Ishikawa (cell line): ENCODE measurements around the gene PROS1.

ENCODE experiments used
- CEBPB ChIP-seq: IDR thresholded peaks from 2 replicates; pipeline ENCODE4 v1.6.1; 2012
- CREB1 ChIP-seq: IDR thresholded peaks from 2 replicates; pipeline ENCODE4 v1.6.1; 2012; ENCODE audit warnings: low read depth
- EGR1 ChIP-seq: IDR thresholded peaks from 2 replicates; pipeline ENCODE4 v1.6.1; 2012
- EP300 ChIP-seq: IDR thresholded peaks from 2 replicates; pipeline ENCODE4 v1.6.1; 2012; ENCODE audit warnings: borderline replicate concordance
- FOXM1 ChIP-seq: IDR thresholded peaks from 2 replicates; pipeline ENCODE4 v1.6.1; 2012; ENCODE audit warnings: low read depth, borderline replicate concordance
- NFIC ChIP-seq: IDR thresholded peaks from 2 replicates; pipeline ENCODE4 v1.6.1; 2012
- RAD21 ChIP-seq: IDR thresholded peaks from 2 replicates; pipeline ENCODE4 v1.6.1; 2012; ENCODE audit warnings: low read depth
- TAF1 ChIP-seq: IDR thresholded peaks from 2 replicates; pipeline ENCODE4 v1.6.1; 2012; ENCODE audit warnings: low read depth, mild to moderate bottlenecking
- TCF12 ChIP-seq: IDR thresholded peaks from 2 replicates; pipeline ENCODE4 v1.6.1; 2012; ENCODE audit warnings: low read depth
- TEAD4 ChIP-seq: IDR thresholded peaks from 2 replicates; pipeline ENCODE4 v1.6.1; 2012
- YY1 ChIP-seq: IDR thresholded peaks from 2 replicates; pipeline ENCODE4 v1.6.1; 2012; ENCODE audit warnings: low read depth
- ZBTB7A ChIP-seq: IDR thresholded peaks from 2 replicates; pipeline ENCODE4 v1.6.1; 2012; ENCODE audit warnings: low read depth
- TF ChIP-seq, protein P1 (sequence below): IDR thresholded peaks from 2 replicates; pipeline ENCODE4 v1.6.1; 2012; ENCODE audit warnings: low read depth, mild to moderate bottlenecking
- TF ChIP-seq, protein P2 (sequence below): IDR thresholded peaks from 2 replicates; pipeline ENCODE4 v1.6.1; 2012
- TF ChIP-seq, protein P3 (sequence below): IDR thresholded peaks from 2 replicates; pipeline ENCODE4 v1.6.1; 2012

The PROS1 gene

DNA sequence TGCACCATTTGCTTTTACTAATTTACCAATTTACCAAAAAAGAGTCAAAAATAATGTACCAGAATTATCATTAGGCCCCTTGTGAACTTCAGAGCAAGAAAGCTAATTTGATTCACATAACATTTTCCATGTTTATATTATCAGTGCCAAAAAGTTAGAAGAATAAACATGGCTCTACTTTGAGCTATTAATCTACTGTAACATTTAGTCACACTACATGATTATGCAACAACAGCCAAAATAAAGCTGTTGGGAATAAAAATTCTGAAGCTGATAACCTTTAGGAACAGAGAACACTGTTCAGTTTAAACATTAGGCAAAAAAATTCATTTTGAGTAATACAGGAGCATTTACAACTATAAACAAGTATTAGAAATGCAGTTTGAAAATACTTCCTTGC, 63.6 kb downstream of the PROS1 start:
- TF ChIP-seq ZBTB7A = no peak
- no peak for TF ChIP-seq EP300
- no peak for TF ChIP-seq TEAD4
- TF ChIP-seq RAD21 = no peak
- no peak for TF ChIP-seq TCF12
- TF ChIP-seq, protein P1, sequence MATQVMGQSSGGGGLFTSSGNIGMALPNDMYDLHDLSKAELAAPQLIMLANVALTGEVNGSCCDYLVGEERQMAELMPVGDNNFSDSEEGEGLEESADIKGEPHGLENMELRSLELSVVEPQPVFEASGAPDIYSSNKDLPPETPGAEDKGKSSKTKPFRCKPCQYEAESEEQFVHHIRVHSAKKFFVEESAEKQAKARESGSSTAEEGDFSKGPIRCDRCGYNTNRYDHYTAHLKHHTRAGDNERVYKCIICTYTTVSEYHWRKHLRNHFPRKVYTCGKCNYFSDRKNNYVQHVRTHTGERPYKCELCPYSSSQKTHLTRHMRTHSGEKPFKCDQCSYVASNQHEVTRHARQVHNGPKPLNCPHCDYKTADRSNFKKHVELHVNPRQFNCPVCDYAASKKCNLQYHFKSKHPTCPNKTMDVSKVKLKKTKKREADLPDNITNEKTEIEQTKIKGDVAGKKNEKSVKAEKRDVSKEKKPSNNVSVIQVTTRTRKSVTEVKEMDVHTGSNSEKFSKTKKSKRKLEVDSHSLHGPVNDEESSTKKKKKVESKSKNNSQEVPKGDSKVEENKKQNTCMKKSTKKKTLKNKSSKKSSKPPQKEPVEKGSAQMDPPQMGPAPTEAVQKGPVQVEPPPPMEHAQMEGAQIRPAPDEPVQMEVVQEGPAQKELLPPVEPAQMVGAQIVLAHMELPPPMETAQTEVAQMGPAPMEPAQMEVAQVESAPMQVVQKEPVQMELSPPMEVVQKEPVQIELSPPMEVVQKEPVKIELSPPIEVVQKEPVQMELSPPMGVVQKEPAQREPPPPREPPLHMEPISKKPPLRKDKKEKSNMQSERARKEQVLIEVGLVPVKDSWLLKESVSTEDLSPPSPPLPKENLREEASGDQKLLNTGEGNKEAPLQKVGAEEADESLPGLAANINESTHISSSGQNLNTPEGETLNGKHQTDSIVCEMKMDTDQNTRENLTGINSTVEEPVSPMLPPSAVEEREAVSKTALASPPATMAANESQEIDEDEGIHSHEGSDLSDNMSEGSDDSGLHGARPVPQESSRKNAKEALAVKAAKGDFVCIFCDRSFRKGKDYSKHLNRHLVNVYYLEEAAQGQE = no peak
- no peak for TF ChIP-seq EGR1
- no peak for TF ChIP-seq NFIC
- TF ChIP-seq CREB1 = no peak
- TF ChIP-seq YY1 = no peak
- no peak for TF ChIP-seq FOXM1
- TF ChIP-seq, protein P2, sequence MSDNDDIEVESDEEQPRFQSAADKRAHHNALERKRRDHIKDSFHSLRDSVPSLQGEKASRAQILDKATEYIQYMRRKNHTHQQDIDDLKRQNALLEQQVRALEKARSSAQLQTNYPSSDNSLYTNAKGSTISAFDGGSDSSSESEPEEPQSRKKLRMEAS = no peak
- TF ChIP-seq, protein P3, sequence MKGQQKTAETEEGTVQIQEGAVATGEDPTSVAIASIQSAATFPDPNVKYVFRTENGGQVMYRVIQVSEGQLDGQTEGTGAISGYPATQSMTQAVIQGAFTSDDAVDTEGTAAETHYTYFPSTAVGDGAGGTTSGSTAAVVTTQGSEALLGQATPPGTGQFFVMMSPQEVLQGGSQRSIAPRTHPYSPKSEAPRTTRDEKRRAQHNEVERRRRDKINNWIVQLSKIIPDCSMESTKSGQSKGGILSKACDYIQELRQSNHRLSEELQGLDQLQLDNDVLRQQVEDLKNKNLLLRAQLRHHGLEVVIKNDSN = no peak
- TF ChIP-seq CEBPB = no peak
- TF ChIP-seq TAF1 = no peak

DNA sequence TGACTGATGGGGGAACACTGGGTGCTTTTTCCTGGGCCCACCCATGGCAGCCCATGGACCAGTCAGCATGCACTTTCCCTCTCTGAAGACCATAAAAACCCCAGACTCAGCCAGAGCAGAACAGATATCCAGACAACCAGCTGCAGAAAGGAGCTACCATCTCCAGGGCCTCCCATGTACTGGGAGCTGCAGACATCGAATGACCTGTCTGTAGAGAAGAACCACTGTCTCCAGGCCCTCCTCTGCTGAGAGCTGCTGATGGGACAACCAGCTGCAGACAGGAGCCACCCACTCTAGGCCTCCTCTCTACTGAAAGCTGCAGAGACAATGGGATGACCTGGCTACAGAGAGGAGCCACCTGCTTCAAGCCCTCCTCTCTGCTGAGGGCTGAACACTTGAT, 66.6 kb downstream of the PROS1 start:
- TF ChIP-seq FOXM1 = no peak
- TF ChIP-seq CEBPB = no peak
- no peak for TF ChIP-seq TEAD4
- no peak for TF ChIP-seq NFIC
- TF ChIP-seq, protein P2 = no peak
- TF ChIP-seq, protein P1 = no peak

DNA sequence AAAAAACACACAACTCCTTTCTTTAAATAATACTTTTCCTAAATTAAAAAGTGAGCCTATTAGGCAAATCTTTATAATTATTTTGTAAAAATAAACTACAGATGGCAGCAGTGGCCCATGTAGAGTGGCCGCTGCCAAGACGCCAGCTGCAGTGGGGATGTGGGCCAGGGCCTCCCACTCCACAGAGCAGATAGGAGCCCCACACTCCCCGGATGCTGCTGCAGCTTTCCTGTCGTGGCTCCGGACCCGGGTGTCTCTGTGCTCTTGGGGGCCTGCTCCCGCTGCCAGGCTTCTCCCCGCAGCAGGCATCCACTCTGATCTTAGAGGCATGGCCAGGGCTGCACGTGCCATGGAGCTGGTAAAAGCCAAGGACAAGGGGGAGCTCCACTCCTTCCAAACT, 67.5 kb downstream of the PROS1 start:
- TF ChIP-seq, protein P2 = no peak

DNA sequence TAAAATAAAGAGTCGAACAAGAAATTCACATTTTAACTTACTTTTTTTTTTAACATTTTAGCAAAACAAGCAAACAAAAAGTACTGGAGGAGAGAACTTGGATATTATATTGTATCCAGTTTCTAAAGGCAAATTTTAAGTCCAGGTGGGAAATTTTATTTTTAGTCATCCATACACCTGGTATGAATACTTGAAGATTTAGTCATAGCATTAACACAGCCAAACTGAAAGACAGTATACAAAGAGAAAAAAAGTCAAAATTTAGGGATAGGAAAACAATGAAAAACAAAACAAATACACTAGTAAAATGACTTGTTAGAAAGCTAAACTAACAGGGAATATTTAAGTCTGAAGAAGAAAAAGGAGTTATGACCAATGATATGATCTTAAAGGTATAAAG, 69.1 kb downstream of the PROS1 start:
- TF ChIP-seq YY1 (no peak), EGR1 (no peak), CREB1 (no peak), ZBTB7A (no peak), TAF1 (no peak), CEBPB (no peak), NFIC (no peak)
- TF ChIP-seq, protein P3 = no peak

DNA sequence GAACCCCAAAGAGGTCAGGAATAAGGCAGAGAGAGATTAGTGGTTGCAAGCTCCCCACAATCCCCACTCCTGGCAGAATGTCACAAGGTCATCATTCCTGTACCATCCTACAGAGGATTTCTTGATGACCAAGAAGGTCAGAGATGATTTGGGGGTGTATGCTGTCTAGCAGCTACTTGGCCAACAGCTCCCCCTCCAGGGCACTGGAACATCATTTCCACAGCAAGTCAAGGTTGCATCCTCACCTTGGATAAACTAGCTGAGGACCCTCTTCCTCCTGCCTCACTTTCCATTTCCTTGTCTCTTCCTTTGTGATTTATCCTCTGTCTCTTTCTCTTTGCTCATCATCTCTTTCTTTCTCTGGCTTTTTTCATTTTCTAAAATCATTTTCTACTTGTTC, 106.3 kb downstream of the PROS1 start:
- TF ChIP-seq CREB1 (no peak), EGR1 (no peak), YY1 (no peak), TAF1 (no peak), ZBTB7A (no peak), RAD21 (peak; percentile 5; the same call in 1 of the 2 replicates)

DNA sequence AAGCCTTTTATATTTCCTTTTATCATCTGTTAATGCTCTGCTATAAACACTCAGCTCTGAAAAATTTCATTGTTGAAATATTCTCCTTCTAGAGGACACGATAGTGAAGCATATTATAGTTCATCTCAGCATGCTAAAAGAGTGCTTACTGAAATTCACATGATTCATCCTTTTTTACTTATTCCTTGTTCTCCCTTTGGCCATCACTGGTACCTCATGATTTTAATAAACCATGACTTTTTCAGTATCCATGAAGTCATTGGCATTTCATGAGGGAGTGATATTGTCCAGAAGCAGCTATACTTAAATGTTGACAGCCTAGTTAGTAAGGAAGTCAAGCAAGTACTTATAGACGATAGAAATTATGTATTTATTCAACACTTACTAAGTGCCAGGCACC, 112.7 kb downstream of the PROS1 start:
- TF ChIP-seq, protein P3 = no peak

DNA sequence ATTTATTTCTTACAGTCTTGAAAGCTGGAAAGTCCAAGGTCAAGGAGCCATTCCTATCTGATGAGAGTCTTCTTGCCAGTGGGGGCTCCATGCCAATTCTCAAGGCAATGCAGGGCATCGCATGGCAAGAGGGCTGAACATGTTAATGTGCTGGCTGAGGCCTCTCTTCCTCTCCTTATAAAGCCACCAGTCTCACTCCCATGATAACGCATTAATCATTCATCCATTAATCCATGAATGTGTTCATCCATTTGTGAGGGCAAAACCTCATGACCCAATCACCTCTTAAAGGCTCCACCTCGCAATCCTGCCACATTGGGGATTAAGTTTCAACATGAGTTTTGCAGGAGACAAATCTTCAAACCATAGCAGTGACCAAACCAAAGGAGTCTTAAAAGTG, 118.3 kb downstream of the PROS1 start:
- TF ChIP-seq, protein P2 = no peak
- TF ChIP-seq TCF12 (no peak), EP300 (no peak), CREB1 (no peak), TEAD4 (no peak), RAD21 (no peak), FOXM1 (no peak), NFIC (no peak), CEBPB (no peak), EGR1 (no peak), ZBTB7A (no peak)
- TF ChIP-seq, protein P3 = no peak
